GM21381 (cell line): Measurements from ENCODE around the gene C14orf180.
"Not testable (repeated sequence)": the region's sequence is repeated elsewhere in the genome, so short reads cannot be mapped to it uniquely, and the experiment has no call there.

ENCODE experiments used
- ATAC-seq: cut with Tn5 transposase; IDR thresholded peaks from one replicate; pipeline ENCODE4 v1.9.1; 2021; ENCODE audit warnings: mild to moderate bottlenecking, moderate library complexity; ENCODE audit not compliant: unreplicated experiment

C14orf180 gene

GRCh38 chr14:104604458-104605449 lies 25.2 kb downstream of the C14orf180 start, which contains the start of gene TMEM179:
TMEM179 (minus strand) TSS chr14:104604772; CDS start chr14:104604741, 31 bp downstream.
- no peak for ATAC-seq

GRCh38 chr14:104609666-104610065 lies 30.1 kb downstream of the C14orf180 start:
- ATAC-seq, result no peak

GRCh38 chr14:104610749-104611310 lies 31.3 kb downstream of the C14orf180 start:
- ATAC-seq, result no peak

- no peak for ATAC-seq
Measured at GRCh38 chr14:104611881-104612280, 32.3 kb downstream of the C14orf180 start.

GRCh38 chr14:104614126-104614812 lies 34.7 kb downstream of the C14orf180 start:
- no peak for ATAC-seq

- ATAC-seq, result no peak
Measured at GRCh38 chr14:104624939-104625338, 45.4 kb downstream of the C14orf180 start.

GRCh38 chr14:104632781-104633180 lies 53.2 kb downstream of the C14orf180 start:
- ATAC-seq, result no peak

GRCh38 chr14:104633276-104634137 lies 53.9 kb downstream of the C14orf180 start:
- no peak for ATAC-seq

- no peak for ATAC-seq
Measured at GRCh38 chr14:104634138-104634760, 54.7 kb downstream of the C14orf180 start.

GRCh38 chr14:104634886-104635570 lies 55.5 kb downstream of the C14orf180 start:
- no peak for ATAC-seq

GRCh38 chr14:104635717-104636116 lies 56.2 kb downstream of the C14orf180 start:
- no peak for ATAC-seq

- ATAC-seq, result no peak
Measured at GRCh38 chr14:104636131-104636530, 56.6 kb downstream of the C14orf180 start.

GRCh38 chr14:104636846-104637545 lies 57.4 kb downstream of the C14orf180 start:
- ATAC-seq, result not testable (repeated sequence)

GRCh38 chr14:104637546-104638003 lies 58.0 kb downstream of the C14orf180 start:
- ATAC-seq, result no peak

- no peak for ATAC-seq
Measured at GRCh38 chr14:104638190-104638589, 58.6 kb downstream of the C14orf180 start.

- no peak for ATAC-seq
Measured at GRCh38 chr14:104638927-104639450, 59.4 kb downstream of the C14orf180 start.

- ATAC-seq, result no peak
Measured at GRCh38 chr14:104639471-104639870, 59.9 kb downstream of the C14orf180 start.
